ENCODE results near the gene SMC6.

GRCh38 chr2:17646838-17647701, 106.5 kb downstream of the SMC6 start:
- TF ChIP-seq, protein P1, sequence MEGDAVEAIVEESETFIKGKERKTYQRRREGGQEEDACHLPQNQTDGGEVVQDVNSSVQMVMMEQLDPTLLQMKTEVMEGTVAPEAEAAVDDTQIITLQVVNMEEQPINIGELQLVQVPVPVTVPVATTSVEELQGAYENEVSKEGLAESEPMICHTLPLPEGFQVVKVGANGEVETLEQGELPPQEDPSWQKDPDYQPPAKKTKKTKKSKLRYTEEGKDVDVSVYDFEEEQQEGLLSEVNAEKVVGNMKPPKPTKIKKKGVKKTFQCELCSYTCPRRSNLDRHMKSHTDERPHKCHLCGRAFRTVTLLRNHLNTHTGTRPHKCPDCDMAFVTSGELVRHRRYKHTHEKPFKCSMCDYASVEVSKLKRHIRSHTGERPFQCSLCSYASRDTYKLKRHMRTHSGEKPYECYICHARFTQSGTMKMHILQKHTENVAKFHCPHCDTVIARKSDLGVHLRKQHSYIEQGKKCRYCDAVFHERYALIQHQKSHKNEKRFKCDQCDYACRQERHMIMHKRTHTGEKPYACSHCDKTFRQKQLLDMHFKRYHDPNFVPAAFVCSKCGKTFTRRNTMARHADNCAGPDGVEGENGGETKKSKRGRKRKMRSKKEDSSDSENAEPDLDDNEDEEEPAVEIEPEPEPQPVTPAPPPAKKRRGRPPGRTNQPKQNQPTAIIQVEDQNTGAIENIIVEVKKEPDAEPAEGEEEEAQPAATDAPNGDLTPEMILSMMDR (IDR thresholded peaks at IDR 0.05; ENCODE audit: borderline replicate concordance, extremely low read depth, low read length, poor library complexity, severe bottlenecking): no peak
- no peak for TF ChIP-seq EZH2 (IDR thresholded peaks at IDR 0.05; ENCODE audit: borderline replicate concordance, low read depth, low read length, severe bottlenecking)
